ENCODE data around the gene CKAP4.

Gene CKAP4

DNA sequence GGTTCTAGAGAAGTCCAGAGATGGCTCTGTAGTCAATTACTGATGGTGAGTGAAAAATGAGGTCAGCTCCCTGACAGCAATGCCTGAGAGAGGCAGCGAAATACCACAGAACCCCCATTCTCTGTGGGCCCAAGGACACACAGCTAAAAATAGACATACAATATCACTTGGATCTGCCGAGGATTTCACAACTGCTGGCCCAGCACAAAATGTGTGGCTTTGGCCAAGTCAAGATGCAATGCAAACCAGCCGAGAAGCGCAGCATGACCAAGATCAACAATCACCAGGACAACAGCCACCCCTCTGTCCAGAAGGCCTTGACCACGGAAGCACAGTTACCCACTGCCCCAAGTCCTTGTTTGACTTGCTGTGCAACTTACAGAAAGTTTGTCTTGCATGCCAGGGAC, 52.2 kb downstream of the CKAP4 start:
- no peak for DNase-seq

DNA sequence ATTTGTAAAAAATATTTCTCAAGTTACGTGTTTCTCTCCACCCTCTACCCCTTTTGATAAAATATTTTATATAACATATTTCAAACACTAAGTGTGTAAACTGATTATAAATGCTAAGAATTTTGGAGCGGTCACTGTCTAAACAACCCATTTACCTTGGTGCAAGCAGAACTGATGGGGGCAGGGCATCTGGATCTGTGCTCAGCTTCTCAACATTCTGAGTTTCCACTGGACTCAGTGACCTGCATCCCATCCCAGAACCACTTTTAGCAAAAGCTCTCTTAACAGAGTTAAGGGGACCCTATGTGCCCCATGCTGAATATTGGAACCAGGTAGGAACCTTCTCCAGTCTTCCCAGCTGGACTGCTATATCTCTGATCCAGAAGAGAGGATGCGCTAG, 53.5 kb downstream of the CKAP4 start:
- DNase-seq: no peak

DNA sequence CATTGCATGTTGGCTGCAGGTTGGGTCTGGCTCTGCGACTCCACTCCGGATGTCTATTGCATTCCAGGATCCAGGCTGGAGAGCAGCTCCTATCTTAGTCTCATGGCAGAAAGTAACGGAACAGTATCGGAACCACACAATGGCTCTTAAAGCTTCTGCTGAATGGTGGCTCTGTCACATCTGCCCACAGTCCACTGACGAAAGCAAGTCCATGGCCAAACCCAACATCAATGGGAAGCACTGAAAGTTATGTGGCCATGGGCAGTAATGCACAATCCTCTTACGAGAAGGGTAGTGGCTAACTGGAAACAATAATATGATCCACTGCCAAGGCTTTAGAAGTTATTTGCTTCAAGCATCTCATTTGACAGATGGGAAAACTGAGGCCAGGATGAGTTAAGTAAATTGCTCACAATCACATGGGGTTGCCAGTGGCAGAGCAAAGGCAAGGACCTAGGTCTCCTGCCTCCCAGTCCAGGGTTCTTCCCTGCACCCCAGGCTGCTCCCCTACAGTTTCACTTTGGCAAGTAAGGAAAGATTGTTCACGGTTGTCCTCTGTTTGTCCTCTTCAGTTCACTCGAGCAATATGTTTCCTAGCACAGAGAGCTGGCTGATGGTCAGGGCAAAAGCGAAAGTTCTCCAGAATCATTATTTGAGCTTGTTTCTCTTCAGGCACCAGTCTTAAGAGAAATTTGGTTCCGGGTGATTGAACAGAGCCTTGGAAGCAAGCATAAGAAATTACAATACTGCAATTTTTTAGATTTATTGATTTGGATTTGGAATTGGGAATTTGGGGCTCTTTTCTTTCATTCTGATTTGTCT, 54.2 kb downstream of the CKAP4 start:
- DNase-seq: no peak

DNA sequence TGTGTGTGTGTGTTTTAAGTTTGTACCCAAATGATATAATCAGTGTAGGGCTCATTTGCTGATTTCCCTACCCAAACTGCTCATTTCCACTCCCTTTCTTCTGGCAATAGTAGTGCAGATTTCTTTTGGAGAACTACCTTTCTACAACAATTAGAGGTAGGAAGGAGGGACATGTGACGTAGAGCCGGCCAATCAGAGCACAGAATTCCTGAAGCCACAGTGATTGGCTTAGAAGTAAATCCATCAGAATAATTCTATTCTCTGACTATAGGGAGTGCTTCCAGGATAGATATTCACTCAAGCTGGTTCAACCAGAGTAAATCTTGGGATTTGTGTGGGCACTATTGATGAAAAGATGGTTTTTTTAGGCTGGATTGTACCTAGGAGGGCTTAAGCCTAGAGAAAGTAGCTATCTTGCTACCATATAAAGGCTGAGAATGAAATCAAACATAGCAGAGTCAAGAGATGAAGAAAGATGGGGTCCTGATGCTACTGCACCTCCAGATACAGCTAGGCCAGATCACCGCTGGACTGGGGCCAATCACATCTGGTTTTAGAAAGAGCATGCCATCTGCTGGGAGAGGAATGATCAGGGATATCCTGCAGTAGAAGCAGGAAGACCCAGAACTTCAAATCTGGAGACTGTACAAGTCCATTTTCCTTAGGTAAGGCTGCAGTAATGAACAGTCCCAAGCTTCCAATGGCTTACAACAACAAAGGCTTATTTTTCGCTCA, 55.0 kb downstream of the CKAP4 start:
- no peak for DNase-seq

DNA sequence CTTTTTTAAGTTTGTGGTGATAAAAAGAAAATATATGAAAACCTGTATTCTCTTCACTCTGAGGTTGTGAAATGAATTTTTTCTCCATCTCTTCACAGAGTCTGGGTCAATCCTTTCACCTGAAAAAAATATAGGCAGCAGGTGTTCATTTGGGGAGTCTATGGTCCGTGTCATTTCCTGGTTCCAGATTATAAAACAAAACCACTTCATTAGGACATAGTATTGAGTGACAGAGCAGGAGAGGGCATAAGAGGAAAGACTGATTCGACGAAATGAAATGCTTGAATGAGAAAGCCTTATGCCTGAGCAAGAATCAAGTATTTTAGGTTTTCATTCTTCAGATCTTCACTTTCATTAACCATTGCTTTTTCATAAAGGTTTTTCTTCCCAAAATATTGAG, 57.2 kb downstream of the CKAP4 start:
- no peak for DNase-seq

DNA sequence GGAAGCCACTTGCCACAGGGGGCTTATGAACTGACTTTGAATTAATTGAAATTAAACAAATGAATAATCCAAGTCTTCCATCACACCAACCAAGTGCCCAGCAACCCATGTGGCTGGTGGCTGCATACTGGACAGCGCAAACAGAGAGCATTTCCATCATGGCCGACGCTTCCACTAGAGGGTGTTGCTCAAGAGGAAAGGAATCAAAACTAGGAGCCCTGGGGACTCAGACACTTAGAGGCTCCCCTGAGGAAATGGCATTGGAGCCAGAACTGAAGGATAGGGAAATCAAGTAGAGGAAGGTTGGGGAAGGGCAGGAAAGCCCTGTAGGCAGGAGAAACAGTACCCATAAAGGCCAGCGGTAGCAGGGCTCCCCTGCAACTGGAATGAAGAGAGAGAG, 58.5 kb downstream of the CKAP4 start:
- no peak for DNase-seq

DNA sequence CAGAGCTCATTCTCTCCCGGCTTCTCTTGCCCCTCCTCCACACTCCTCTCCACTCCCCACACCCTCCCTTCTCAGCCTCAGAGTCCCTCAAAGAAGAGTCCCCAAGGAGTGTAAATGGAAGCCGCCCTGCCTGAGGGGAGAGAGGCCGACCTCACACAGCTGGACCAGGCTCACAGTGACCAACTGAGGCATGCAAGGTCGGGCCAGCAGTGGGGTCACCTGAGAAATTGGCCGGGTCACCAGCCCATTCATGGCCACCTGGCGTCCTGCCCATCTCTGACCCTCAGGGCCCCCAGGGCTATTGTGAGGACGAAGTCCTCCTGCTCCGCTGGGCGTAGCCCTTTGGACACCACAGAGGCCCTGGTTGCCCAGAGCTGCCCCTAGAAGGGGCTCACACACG, 59.6 kb downstream of the CKAP4 start:
- DNase-seq: no peak
